Articular chondrocyte of knee joint (primary cell): ENCODE measurements around the gene CLIC5. TPM values are rescaled to one million over a fixed set of nuclear protein-coding genes. Genes with fewer than 3 reads are reported as not detected.

Experiments used
- small RNA-seq: library from RNA; depleted of rRNA; stranded (forward); fragments of <200 nt; gene quantifications from one replicate; pipeline ENCODE3, GENCODE V24; 2012
- total RNA-seq: library from RNA; depleted of rRNA; stranded (reverse); fragments of >200 nt; gene quantifications from 2 replicates; pipeline ENCODE4 v1.2.3, GENCODE V29; 2012

The CLIC5 gene
- total RNA-seq: under 0.01 TPM in 1 of 2 replicates, not detected in the other

GRCh38 chr6:46015119-46015968, at the start of gene CLIC5:
CLIC5 (minus strand) TSS chr6:46015860; CDS start chr6:46015542, 318 bp downstream.

Small RNA genes within 50 kb of the gene (small RNA-seq; reads per million reads assigned to genes)
- gene RNU6-754P: not detected

Other genes with a start within 250 kb of the CLIC5 start
- 1.6 and 2.4 TPM in 2 replicates for gene ENPP4, start 114.1 kb upstream of the CLIC5 start, total RNA-seq
- gene ENPP5, start 155.1 kb upstream of the CLIC5 start, total RNA-seq: 0.13 and 0.65 TPM in 2 replicates